HepG2 (cell line): ENCODE measurements around the gene SPAM1. TPM values are rescaled to one million over a fixed set of nuclear protein-coding genes. Genes with fewer than 3 reads are reported as not detected.

Experiments used
- ATAC-seq: fragments of 200-7000 bp; cut with Tn5 transposase; 3 replicates; pipeline ENCODE4 v1.9.1; 2020; ENCODE audit warnings: mild to moderate bottlenecking, moderate library complexity
- BruUV-seq: library from RNA; stranded (reverse); fragments of 400-500 nt; replicated peaks from 2 replicates; lab custom pipeline; 2021; lab: Mats Ljungman, UMichigan
- CTCF ChIA-PET: fragments of 300-600 bp; formaldehyde crosslinking; extraction: SDS; loops from one replicate; lab custom pipeline; 2021; ENCODE audit warnings: low total read pairs, inconsistent platforms, low intra/inter-chr PET ratio; lab: Yijun Ruan, JAX
- POLR2A ChIA-PET: fragments of 350-600 bp; sonication (Branson Sonifier 250); formaldehyde crosslinking; loops from one replicate; lab custom pipeline; 2020; ENCODE audit warnings: antibody characterized with exemption, inconsistent platforms; lab: Yijun Ruan, JAX
- DNase-seq: peaks from one replicate; pipeline ENCODE4 v3.0.0-alpha.2; 2015; ENCODE audit warnings: low spot score
- FAIRE-seq: peaks from 3 replicates; lab custom pipeline; 2011; peaks lifted over from hg19 to GRCh38; lab: Jason Lieb, UNC
- H2AFZ ChIP-seq: one replicate; pipeline ENCODE4 v1.6.1; 2011; ENCODE audit warnings: low read length, inconsistent platforms
- H3K27ac ChIP-seq: fragments of 300-600 bp; 3 replicates; pipeline ENCODE4 v1.8.0; 2011; ENCODE audit warnings: mixed run types, mild to moderate bottlenecking, mixed read lengths, low read length, inconsistent platforms; ENCODE audit not compliant: insufficient read depth; ENCODE audit errors: extremely low read length
- H3K27me3 ChIP-seq, 2 experiments: fragments of 200-600 bp in 1 of 2; 2 replicates in 1 of 2; 3 replicates in 1 of 2; pipeline versions ENCODE4 v1.6.0 to v1.8.0; 2011; ENCODE audit warnings: low read length in 2 of 2, mild to moderate bottlenecking in 2 of 2, moderate library complexity in 2 of 2, inconsistent platforms in 1 of 2; ENCODE audit not compliant: insufficient read depth in 2 of 2, control insufficient read depth in 1 of 2
- H3K36me3 ChIP-seq, 2 experiments: fragments of 200-600 bp in 1 of 2; replicated peaks in 1 of 2; 2 replicates in 1 of 2; 3 replicates in 1 of 2; pipeline versions ENCODE4 v1.5.1 to v1.8.0; 2011; ENCODE audit warnings: low read length in 2 of 2, inconsistent platforms in 1 of 2; ENCODE audit not compliant: insufficient read depth in 2 of 2, control insufficient read depth in 1 of 2
- H3K4me1 ChIP-seq: 2 replicates; pipeline ENCODE4 v1.5.1; 2012; ENCODE audit warnings: low read length, inconsistent platforms; ENCODE audit not compliant: insufficient read depth
- H3K4me2 ChIP-seq: 2 replicates; pipeline ENCODE4 v1.6.0; 2011; ENCODE audit warnings: low read depth, low read length, inconsistent platforms
- H3K4me3 ChIP-seq, 3 experiments: fragments of 200-600 bp in 1 of 3; sonication (generic), shearing (Covaris generic) in 1 of 3; replicated peaks in 1 of 3; 2 replicates each; pipeline ENCODE4 v1.5.1; 2011 to 2016; ENCODE audit warnings: low read length in 3 of 3, inconsistent platforms in 2 of 3, low read depth in 2 of 3, mild to moderate bottlenecking in 2 of 3, control low read depth in 1 of 3, mixed read lengths in 1 of 3; ENCODE audit not compliant: insufficient read depth in 1 of 3
- H3K79me2 ChIP-seq: one replicate; pipeline ENCODE4 v1.6.1; 2011; ENCODE audit warnings: low read length, inconsistent platforms; ENCODE audit not compliant: insufficient read depth
- H3K9ac ChIP-seq: 2 replicates; pipeline ENCODE4 v1.6.0; 2011; ENCODE audit warnings: mild to moderate bottlenecking, low read depth, low read length, inconsistent platforms; ENCODE audit not compliant: insufficient read depth
- H3K9me3 ChIP-seq: 2 replicates; pipeline ENCODE4 v1.5.1; 2012; ENCODE audit warnings: mild to moderate bottlenecking, low read length
- H4K20me1 ChIP-seq: 2 replicates; pipeline ENCODE4 v1.6.0; 2011; ENCODE audit warnings: inconsistent platforms, mild to moderate bottlenecking, low read length, moderate library complexity; ENCODE audit not compliant: insufficient read depth
- FOXJ3 ChIP-seq: sonication (generic); formaldehyde crosslinking; IDR thresholded peaks from 2 replicates; pipeline ENCODE4 v1.4.0; 2020; ENCODE audit warnings: missing genetic modification reagents, mild to moderate bottlenecking, borderline replicate concordance
- GLMP ChIP-seq: sonication (generic); formaldehyde crosslinking; IDR thresholded peaks from 2 replicates; pipeline ENCODE4 v1.9.0; 2021; ENCODE audit warnings: missing genetic modification reagents, mild to moderate bottlenecking, borderline replicate concordance
- KLF11 ChIP-seq: IDR thresholded peaks from 2 replicates; pipeline ENCODE4 v1.6.1; 2016; ENCODE audit warnings: missing compliant biosample characterization
- KLF13 ChIP-seq: sonication (generic); formaldehyde crosslinking; IDR thresholded peaks from 2 replicates; pipeline ENCODE4 v1.4.0; 2020; ENCODE audit warnings: mild to moderate bottlenecking, missing genetic modification reagents
- RARG ChIP-seq: sonication (generic); formaldehyde crosslinking; IDR thresholded peaks from 2 replicates; pipeline ENCODE4 v1.4.0; 2020; ENCODE audit warnings: low read depth, mild to moderate bottlenecking, missing genetic modification reagents
- SMAD9 ChIP-seq: sonication (generic); formaldehyde crosslinking; IDR thresholded peaks from 2 replicates; pipeline ENCODE4 v1.5.1; 2020; ENCODE audit warnings: mild to moderate bottlenecking, missing genetic modification reagents
- SRSF1 ChIP-seq: fragments of 200-400 bp; formaldehyde crosslinking; optimal IDR thresholded peaks from 2 replicates; pipeline ENCODE3; 2017; ENCODE audit warnings: mild to moderate bottlenecking, low read depth, low read length, moderate library complexity
- ZBED4 ChIP-seq: sonication (generic); formaldehyde crosslinking; IDR thresholded peaks from 2 replicates; pipeline ENCODE4 v1.4.0; 2020; ENCODE audit warnings: missing genetic modification reagents, borderline replicate concordance
- ZBTB4 ChIP-seq: sonication (generic); formaldehyde crosslinking; IDR thresholded peaks from 2 replicates; pipeline ENCODE4 v1.4.0; 2020; ENCODE audit warnings: missing genetic modification reagents, mild to moderate bottlenecking, borderline replicate concordance
- ZEB1 ChIP-seq: IDR thresholded peaks from 2 replicates; pipeline ENCODE4 v1.6.1; 2012; ENCODE audit warnings: mild to moderate bottlenecking, low read depth, inconsistent platforms; ENCODE audit not compliant: insufficient replicate concordance
- ZFP37 ChIP-seq: sonication (generic); formaldehyde crosslinking; IDR thresholded peaks from 2 replicates; pipeline ENCODE4 v1.4.0; 2020; ENCODE audit warnings: missing genetic modification reagents, borderline replicate concordance
- ZNF225 ChIP-seq: sonication (generic); formaldehyde crosslinking; IDR thresholded peaks from 2 replicates; pipeline ENCODE4 v1.4.0; 2020; ENCODE audit warnings: mild to moderate bottlenecking, missing genetic modification reagents
- ZNF274 ChIP-seq: sonication (generic); formaldehyde crosslinking; IDR thresholded peaks from 2 replicates; pipeline ENCODE4 v1.5.1; 2020; ENCODE audit warnings: mild to moderate bottlenecking, missing genetic modification reagents
- ZNF382 ChIP-seq: sonication (generic); formaldehyde crosslinking; IDR thresholded peaks from 2 replicates; pipeline ENCODE4 v1.5.0; 2020; ENCODE audit warnings: missing genetic modification reagents, mild to moderate bottlenecking, borderline replicate concordance
- ZSCAN21 ChIP-seq: sonication (generic); formaldehyde crosslinking; IDR thresholded peaks from 2 replicates; pipeline ENCODE4 v1.8.0; 2022; ENCODE audit warnings: mild to moderate bottlenecking, missing genetic modification reagents, moderate library complexity, borderline replicate concordance
- in situ Hi-C: cut with HindIII; loops from 2 replicates; pipeline ENCODE4 v1.10.0; 2017; ENCODE audit warnings: low pct_unique_long_range_greater_than_20kb; ENCODE audit not compliant: extremely low pct_ligation_motif_present
- intact Hi-C: fragments of 100-400 bp; cut with micrococcal nuclease; formaldehyde crosslinking; loops from one replicate; pipeline ENCODE4 v1.10.0; 2022; ENCODE audit not compliant: unreplicated experiment
- polyA plus RNA-seq, 8 experiments: library from polyadenylated mRNA; depleted of rRNA in 3 of 8; stranded (reverse) in 7 of 8; unstranded in 1 of 8; fragments of >200 nt; fragmentation: Illumina TruSeq in 4 of 8; extraction: Trizol in 4 of 8; gene quantifications; 2 replicates each; pipeline versions ENCODE4 v1.2.1 to v1.2.3, GENCODE V29; 2011 to 2016; ENCODE audit warnings: low read depth in 4 of 8, missing spikeins in 1 of 8, mixed read lengths in 1 of 8; ENCODE audit not compliant: insufficient read depth in 1 of 8
- total RNA-seq, 5 experiments: library from RNA; depleted of rRNA; stranded (reverse); fragments of >200 nt; fragmentation: Illumina TruSeq; extraction: Trizol; gene quantifications; 2 replicates each; pipeline ENCODE4 v1.2.3, GENCODE V29; 2016; ENCODE audit warnings: low read depth in 1 of 5

SPAM1 gene
- total and polyA plus RNA-seq, 2 of the 13 experiments (the other 11 are each of a cell fraction or from before 2014, with no cell fraction given), result not detected

DNA sequence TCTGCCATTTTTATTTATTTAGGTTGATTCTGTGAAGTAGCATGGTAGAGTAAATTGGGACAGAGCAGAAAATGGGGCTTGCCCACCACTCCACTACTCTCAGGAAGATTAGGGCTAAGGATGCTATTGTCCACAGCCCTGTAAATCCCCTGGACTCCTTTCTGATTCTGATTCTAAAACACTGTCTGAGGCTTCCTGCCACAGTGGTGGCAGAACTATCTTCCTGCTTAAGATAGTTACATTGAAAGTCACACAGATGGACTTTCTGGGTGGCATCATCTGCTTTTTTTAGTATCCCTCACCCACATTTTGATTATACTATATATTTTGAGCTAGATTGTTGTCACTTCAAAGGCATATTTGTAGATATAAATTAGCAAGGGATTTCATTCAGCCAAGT, 50.0 kb downstream of the SPAM1 start:
- CTCF ChIA-PET, result no interaction called here

More for the DNA sequence above, 50.0 kb downstream of the SPAM1 start:
- H3K79me2 ChIP-seq, result no peaks in the 10 kb centered on the region
- DNase-seq (no peak), ATAC-seq (no peak), FAIRE-seq (no peak)
- no peaks in the 10 kb centered on the region for H3K36me3 ChIP-seq
- no peaks in the 10 kb centered on the region for H4K20me1 ChIP-seq
- H3K9ac ChIP-seq, result no peak overlapping the region
- BruUV-seq, result no TSS peak
- no peak overlapping the region for H3K4me3 ChIP-seq
- no peaks in the 10 kb centered on the region for H3K27me3 ChIP-seq
- H3K4me2 ChIP-seq, result no peak overlapping the region
- in situ Hi-C loops, result no loop called here
- POLR2A ChIA-PET, result no interaction called here
- H2AFZ ChIP-seq, result no peak overlapping the region
- H3K27ac ChIP-seq, result no peak overlapping the region
- H3K4me1 ChIP-seq, result no peaks in the 10 kb centered on the region
- TF ChIP-seq ZBTB4 (CRISPR knock-in tag) (no peak), ZNF274 (CRISPR knock-in tag) (no peak), KLF11 (CRISPR knock-in tag) (no peak), SRSF1 (no peak), ZNF225 (CRISPR knock-in tag) (no peak), ZFP37 (no peak), ZEB1 (no peak), GLMP (no peak), ZNF382 (no peak), ZSCAN21 (CRISPR knock-in tag) (no peak), FOXJ3 (CRISPR knock-in tag) (no peak), KLF13 (CRISPR knock-in tag) (no peak), ZBED4 (no peak), RARG (no peak), SMAD9 (no peak)
- intact Hi-C loops, result no loop called here
- H3K9me3 ChIP-seq, result no peaks in the 10 kb centered on the region
